Measurements from ENCODE around the gene NOS2.

Gene NOS2

GRCh38 chr17:27818401-27819105 lies 18.2 kb upstream of the NOS2 start:
- no peak for DNase-seq

GRCh38 chr17:27817731-27818130 lies 17.4 kb upstream of the NOS2 start:
- no peak for DNase-seq

DNA sequence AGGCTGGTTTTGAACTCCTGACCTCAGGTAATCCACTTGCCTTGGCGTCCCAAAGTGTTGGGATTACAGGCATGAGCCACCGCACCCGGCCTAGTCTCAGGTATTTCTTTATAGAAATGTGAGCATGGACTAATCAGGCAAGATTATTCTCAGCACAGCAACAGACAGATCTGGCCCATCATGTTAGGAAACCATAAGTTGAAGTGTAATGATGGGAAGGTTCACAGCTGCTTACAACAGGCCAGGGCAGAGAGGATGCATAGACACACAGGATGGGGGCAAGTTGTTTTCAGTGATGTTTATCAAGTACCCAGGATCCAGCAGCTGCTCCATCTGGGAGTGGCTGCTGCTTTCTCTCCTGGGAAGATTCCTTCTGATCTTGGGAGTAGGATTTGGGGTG lies 16.6 kb upstream of the NOS2 start:
- no peak for DNase-seq

DNA sequence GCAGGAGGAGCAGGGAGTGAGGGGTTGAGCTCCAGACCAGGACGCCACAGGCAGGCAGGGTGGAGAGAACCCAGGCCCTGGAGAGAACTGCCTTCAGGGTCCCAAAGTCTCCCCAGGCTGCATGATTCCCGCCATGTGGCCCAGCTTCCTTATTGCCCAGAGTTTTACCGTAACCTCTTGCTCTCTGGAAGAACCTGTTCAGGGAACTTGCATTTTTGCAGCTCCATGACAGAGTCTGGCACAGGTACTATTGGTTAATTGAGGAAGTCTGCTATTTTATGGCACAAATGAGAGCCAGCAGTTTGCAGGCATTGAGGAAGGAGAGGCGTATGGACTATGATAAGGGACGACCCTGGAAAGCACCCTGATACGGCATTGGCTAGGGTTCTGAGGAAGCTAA lies 11.6 kb upstream of the NOS2 start:
- DNase-seq = no peak

- no peak for DNase-seq
These were observed 10.7 kb upstream of the NOS2 start for GRCh38 chr17:27810902-27811557.

DNA sequence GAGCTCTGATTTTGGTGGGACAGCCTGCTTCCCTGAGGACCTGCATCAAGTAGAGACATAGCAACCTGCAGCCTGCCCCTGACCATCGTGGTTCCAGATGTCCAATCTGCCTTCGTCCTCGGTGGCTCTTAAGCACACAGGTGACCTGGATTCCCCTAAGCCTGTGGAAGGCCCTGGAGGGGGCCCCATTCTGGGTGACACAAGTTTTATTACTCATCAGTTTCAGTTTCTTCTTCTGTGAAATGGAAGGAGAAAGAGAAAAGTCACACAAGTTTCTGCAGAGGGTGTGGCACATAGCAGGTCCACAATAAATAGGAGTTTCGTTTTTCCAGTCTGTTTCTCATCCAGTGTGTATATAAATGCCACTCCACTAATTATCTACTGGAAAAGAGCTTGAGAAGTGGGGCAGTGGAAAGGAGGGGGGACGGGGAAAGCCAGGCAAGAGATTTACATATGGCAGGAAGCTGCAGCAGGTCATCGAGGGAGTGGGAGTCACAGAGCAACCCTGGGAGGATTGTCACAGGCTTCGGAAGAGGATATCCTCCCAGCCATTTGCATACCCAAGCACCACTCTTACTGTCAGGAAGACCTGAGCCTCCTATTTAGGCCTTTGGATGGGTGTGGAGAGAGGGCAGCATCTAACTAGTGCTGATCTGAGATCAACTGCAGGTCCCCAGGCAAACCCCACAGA lies 10.0 kb upstream of the NOS2 start:
- DNase-seq = no peak

DNA sequence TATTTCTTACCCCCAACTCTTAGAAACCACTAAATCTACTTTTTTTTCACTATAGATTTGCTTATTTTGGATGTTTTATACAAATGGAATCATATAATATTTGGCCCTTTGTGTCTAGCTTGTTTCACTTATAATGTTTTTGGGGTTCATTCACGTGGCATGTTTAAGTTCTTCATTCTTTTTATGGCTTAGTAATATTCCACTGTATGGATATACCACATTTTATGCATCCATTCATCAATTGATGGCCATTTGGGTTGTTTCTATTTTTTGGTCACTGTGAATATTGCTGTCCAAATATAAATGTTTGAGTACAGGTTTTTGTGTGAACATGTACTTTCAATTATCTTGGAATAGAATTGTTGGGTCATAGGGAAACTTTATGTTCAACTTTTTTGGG lies 9.2 kb upstream of the NOS2 start:
- DNase-seq = no peak

DNA sequence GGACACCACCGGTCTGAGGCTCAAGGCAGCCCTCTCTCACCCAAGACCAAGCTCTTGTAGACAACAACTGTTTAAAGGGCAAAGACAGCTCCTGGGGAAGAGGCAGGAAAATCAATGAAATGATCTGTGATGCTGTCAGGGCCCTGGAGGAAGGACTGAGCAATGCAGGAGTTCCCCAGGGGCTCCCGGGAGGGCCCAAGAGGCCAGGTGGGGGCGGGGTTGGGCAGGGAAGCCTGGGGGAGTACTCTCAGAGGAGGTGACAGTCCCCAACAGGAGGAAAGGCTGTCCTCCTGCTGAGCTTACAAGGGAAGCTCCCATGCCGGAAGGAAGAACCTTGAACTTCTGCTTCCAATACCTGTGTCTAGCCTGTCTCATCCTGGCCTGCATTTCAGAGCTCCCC lies 8.3 kb upstream of the NOS2 start:
- DNase-seq = no peak

- DNase-seq = peak; percentile 73
These were observed 7.5 kb upstream of the NOS2 start for GRCh38 chr17:27807567-27808470.

DNA sequence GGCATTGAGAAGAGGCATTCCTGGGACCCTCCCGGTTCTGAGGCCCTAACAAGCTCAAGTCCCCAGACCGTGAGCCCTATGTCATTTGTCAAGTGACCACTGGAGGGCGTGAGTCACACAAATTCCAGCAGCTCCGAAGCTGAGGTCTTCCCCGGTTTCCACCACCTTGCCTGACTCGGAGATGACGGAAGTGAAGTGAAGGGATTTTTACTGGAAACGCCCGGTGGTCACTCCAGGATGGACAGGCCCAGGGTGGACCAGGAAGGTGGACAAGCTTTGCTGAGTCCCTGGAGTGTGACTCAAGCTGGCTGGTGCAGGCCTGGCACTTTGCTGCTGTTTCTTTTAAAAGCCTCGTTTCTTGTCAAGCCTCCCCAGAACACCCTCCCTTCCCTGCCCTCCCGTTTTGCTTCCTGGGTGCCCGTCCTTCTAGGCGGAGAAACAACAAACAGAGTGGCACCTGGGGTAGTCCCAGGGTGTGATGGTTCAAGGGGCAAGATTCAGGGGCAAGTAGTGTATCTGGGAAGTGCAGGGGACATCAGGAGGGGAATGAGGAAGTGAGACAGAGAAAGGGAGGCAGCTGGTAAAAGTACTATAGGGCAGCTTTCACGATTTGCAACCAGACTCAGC lies 5.3 kb upstream of the NOS2 start:
- peak; percentile 77 for DNase-seq

- DNase-seq = no peak
These were observed 3.8 kb upstream of the NOS2 start for GRCh38 chr17:27804113-27804512.

- DNase-seq = no peak
These were observed 2.8 kb upstream of the NOS2 start for GRCh38 chr17:27802962-27803680.

- no peak for DNase-seq
These were observed 1.7 kb upstream of the NOS2 start for GRCh38 chr17:27802033-27802432.

GRCh38 chr17:27798376-27798775 lies 2.0 kb downstream of the NOS2 start:
- DNase-seq = no peak

DNA sequence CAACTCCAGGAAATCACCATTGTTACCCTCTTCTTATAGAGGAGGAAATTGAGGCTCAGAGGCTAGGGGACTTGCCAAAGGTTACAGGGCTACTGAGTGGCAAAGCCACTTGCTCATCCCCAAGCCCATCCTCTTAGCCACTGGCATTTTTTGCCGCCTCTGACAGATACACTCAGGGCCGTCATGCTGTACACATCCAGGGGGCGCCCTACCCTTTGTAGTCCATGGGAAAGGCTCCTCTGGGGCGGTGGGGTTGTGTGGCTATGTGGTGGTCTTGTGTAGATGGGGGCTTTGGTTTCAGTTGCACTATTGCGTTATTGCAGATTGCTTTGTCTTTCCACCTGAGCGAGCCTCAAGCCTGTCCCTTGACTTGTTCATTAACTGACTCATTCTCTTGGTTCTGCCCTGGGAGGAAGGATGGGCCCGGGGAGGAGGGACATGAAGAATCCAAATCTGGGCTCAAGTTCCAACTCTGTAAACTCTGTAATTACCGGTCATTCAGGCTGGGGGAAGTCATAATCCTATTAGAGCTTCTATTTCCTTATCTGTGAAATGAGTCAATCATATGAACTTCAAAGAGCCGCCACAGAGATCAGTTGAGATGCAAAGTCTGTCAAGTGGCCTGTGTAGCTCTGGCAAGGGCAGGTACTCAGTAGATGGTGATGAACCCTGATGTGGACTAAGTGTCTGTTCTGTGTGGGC lies 2.8 kb downstream of the NOS2 start:
- no peak for DNase-seq

DNA sequence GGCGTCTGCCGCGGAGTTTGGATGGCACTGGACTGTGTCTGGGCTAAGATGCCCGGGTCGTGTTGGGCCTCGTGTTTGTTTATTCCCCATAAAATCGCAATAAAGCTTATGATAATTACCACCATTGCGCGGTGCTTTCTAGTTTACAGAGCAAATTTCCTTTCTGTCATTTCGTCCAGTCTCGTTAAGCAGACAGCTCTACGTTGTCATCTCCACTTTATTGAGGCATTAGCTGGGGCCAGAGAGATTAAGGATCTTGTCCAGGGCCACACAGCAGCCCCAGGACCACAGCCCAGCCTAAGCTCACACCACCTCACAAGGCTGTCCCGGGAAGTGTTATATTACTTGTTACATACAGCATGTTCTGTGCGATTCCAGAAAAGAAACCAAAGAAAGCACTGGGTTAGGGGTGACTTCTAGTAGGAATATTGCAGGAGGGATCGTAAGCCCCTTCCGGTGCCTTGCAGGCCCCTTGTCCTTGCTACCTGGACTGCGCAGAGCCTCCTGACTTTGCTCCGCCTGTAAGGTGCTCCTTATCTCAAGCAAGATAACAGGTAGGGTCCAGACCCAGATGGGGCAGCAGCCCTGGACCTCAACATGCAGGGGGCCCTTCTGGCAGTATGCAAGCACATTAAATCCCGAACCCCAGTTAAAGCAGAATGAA lies 6.3 kb downstream of the NOS2 start:
- no peak for DNase-seq

DNA sequence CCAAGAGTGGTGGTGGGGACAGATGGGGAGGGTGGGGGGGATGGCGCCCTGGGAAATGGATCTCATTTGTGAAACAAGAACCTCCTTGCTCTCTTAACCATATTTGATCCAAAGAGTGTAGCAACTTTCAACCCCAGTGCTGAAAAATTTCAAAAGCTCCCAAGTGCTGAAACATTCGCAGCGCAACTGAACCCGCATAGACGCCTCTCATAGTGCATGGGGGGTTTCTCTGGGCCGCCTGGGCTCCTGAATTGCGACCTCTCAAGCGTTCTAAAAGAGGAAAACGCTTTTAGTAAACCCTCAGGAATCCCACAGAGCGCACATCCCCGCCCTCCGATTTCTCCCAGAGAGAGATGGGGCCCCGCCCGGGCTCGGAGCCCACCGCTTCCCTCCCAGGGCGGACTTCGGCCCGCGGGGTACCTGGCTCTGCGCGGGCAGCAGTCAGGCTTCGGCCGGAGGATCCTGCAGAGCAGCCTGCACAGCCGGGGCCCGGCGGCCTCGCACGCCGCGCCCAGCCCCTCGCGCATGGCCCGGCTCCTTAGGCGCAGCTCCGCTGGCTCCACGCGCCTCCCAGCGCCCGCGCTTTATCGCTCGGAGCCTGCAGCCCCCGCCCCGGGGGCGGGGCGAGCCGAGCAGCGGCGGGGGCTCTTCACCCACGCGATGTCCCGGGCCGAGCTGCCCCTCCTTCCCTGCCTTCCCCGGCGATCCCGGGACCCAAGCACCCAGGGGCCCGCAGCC lies 7.0 kb downstream of the NOS2 start:
- DNase-seq = no peak

DNA sequence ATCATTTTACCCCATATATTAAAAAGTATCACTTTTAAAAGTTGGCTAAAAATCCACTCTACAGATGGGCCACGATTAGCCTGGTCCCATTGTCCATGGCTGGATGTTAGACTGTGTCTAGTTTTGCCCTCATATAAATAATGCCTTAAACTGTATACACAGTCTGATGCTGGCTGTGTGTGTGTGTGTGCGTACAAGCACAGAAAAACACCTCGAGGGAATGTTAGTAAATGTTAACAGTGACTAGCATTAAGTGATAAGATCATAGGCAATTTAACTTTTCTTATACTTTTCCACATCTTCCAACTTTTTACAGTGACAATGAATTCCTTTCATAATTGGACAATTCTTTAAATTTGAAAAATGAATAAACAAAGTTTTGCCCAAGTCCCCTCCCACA lies 8.2 kb downstream of the NOS2 start:
- DNase-seq = no peak

GRCh38 chr17:27788919-27789318 lies 11.4 kb downstream of the NOS2 start:
- DNase-seq = no peak

Measured in central memory CD4-positive, alpha-beta T cell (primary cell).